VCaP (cell line): Measurements from ENCODE around the gene EIF6.

Experiments used
- H3K27ac ChIP-seq: fragments of 450-650 bp; 2 replicates; pipeline ENCODE4 v1.5.1; 2017
- TF ChIP-seq, protein P1 (sequence below): fragments of 450-650 bp; conservative IDR thresholded peaks from 2 replicates; pipeline ENCODE4 v1.5.1; 2017; ENCODE audit warnings: mild to moderate bottlenecking, moderate library complexity

Gene EIF6

DNA sequence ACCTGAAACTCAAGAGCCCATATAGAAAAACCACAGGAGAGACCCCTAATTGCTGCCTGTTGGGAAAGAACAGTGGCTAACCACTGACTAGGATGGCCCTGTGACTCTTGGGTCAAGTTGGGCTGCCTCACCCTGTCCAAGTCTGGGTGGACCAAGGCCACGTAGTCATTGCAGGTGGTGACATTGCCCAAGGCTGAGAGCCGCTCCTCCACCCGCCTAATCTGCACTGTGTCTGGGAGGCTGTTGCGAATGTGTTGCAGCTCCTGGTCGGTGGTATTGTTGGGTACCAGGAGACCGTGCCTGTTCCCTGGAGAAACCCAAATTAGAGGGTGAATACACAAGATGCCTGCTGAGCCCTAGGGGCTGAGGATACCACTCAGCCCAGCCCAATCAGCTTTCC lies 4.0 kb downstream of the EIF6 start:
- TF ChIP-seq, protein P1, sequence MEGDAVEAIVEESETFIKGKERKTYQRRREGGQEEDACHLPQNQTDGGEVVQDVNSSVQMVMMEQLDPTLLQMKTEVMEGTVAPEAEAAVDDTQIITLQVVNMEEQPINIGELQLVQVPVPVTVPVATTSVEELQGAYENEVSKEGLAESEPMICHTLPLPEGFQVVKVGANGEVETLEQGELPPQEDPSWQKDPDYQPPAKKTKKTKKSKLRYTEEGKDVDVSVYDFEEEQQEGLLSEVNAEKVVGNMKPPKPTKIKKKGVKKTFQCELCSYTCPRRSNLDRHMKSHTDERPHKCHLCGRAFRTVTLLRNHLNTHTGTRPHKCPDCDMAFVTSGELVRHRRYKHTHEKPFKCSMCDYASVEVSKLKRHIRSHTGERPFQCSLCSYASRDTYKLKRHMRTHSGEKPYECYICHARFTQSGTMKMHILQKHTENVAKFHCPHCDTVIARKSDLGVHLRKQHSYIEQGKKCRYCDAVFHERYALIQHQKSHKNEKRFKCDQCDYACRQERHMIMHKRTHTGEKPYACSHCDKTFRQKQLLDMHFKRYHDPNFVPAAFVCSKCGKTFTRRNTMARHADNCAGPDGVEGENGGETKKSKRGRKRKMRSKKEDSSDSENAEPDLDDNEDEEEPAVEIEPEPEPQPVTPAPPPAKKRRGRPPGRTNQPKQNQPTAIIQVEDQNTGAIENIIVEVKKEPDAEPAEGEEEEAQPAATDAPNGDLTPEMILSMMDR, result no peak
- H3K27ac ChIP-seq, result peak overlapping the region; percentile 89

DNA sequence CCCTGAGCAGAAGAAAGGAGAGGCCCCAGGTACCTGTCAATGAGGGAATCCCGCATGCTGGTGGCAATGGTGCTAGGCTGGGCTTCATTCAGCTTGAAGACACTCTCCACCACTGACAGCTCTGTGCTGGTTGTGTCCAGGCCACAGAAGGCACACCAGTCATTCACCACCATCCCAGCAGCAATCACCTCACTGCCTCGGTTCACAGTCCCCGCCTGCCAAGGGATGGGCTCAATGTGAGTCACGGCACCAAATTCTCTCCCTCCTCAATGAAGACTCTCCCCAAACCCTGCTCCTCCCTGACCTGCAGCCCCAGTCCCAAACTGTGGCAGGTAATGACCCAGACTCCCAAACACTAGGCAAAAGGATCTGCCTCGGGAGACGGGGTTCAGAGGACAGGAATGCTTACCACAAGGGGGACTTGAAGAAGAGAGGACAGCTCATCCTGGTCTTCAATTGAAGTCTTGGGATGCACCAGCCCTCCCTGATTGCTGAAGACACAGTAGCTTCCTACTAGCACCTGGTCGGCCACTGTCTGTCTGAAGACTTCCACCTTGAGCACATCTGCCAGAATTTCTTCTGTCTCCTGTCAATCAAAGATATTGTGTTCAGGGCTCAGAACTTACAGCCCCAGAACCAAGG lies 4.9 kb downstream of the EIF6 start:
- H3K27ac ChIP-seq, result peak overlapping the region; percentile 89
- TF ChIP-seq, protein P1, result no peak

DNA sequence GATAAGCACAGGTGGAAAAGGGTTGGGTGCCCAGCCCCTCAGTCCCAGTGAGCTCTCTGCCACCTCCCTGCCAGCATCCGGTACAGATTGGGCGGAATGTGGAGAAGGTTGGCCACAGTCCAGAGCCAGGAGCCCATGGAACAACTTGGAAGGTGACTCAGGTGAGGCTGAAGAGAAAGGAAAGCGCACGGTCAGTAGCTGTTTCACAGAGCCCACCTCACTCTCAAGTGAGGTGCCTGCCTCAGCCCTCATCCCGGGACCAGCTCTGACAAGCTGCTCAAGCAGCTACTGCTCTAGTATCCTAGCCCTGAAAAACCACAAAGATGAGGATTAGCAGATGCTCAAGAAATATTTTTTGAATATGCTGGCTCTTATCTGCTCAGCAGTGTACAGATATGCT lies 5.5 kb downstream of the EIF6 start:
- peak overlapping the region; percentile 89 for H3K27ac ChIP-seq
- TF ChIP-seq, protein P1, result no peak

DNA sequence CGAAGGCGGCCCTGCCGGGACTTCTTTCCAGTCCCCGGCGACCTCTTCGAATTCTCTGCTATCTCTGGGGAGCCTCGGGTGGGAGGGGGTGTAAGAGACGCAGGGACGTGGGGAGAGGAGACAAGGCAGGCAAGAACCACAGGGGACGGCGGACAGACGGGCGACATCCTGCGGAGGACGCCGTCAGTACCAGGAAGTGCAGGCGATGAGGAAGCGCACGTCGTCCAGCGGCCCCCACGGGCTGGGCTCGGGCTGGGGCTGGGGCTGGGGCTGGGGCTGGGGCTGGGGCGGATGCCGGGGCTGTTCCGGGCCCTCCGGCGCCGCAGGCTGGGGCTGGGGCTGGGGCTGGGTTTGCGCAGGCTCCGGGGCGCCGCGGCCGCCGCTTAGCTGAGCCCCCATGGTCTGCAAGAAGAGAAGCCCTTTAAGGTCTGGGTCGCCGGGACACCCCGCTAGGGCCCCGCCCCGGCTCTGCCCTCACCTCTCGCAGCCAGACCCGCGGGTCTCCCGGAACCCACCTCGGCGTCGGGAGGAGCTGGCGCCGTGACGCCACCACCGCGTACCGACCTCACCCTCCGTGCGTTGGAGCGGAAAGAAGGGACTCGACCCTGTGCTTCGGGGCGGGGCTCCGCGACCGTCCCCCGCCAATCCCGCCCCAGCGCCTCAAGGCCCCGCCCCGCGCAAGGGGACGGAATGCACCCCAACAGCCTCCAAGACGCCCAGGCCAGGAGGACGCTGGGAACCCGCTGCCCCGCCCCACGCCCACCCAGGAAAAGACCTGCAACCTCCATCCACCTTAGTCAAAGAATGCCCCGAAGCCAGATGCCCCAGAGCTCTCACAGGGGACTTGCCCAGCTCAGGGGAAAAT lies 6.8 kb downstream of the EIF6 start, which contains the start of gene MMP24OS:
MMP24OS (minus strand) TSS at position 592 of the 865 bp plus-strand sequence; CDS start at position 399, 193 bp downstream.
- TF ChIP-seq, protein P1, result peak; percentile 58
- H3K27ac ChIP-seq, result peak within 1 kb of the TSS; percentile 89

DNA sequence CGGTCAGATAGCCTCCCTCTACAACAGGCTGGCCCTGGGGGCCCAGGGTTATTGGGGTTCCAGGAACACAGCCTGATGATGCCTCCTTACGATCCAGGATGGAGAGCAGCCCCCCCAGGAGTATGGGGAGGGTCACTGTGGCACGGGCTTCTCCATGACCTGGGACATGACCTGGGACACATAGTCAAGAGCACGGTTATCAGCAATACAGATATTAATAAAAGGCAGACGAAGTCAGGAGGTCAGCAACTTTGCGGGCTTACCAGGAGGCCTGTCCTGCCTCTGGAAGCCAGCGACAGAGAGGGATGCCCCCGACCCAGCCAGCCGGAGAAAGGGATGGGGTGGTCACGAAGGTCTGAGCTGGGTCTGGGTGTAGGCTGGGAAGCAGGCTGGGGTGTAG lies 7.4 kb downstream of the EIF6 start:
- TF ChIP-seq, protein P1, result no peak
- H3K27ac ChIP-seq, result peak overlapping the region; percentile 89

DNA sequence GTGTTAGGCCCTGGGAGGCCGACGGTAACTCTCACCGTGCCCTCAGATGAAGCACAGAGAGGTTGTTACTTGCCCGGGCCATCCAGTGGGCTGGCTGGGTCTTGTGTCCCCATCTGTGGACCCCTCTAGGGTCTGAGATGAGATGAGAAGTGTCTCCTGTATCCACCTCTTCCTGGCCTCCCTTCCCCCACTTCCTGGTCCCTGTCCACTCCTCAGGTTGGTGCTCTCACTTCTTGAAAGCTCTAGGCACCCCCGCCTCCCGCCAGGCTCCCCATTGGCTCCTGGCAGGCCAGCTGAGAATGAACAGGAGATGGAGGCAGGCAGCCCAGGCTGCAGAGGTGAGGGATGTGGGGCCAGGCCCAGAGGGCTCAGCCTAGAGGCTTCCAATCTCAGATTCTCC lies 8.2 kb downstream of the EIF6 start:
- TF ChIP-seq, protein P1, result no peak

DNA sequence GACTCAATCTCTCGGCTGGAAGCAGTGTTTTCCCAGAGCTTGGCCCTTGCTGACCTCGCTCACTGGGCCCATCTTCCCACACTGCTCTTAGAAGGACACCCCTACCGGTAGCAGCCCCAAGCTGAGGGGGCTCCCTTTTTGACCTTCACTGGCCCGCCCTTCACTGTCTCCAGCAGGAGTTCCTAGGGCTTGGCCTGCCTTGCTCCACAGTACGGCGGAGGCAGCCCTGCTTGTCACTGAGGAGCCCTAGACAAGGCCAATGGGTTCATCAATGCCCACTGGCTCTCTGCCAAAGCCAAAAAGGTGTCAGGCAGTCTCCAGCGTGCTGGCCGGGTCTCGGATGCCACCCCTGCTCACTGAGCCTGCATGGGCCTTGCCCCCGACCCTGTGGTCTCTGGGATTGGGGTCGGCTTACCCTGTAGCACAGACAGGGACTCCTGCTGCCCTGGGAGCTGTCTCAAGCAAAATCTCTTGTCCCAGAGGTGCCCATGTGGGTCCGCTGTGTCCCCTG lies 8.8 kb downstream of the EIF6 start:
- TF ChIP-seq, protein P1, result no peak
- no peak overlapping the region for H3K27ac ChIP-seq

More for the DNA sequence above, 8.2 kb downstream of the EIF6 start:
- H3K27ac ChIP-seq, result peak overlapping the region; percentile 89
